Peyer's patch (tissue), 4 donors: ENCODE data around the gene ZNF346.

ENCODE experiments used
- POLR2A ChIP-seq, 2 donors: fragments of 450-650 bp; IDR thresholded peaks; one replicate each; pipeline ENCODE4 v1.5.1; 2017; ENCODE audit warnings: antibody characterized with exemption in 2 of 2, mild to moderate bottlenecking in 2 of 2, moderate library complexity in 2 of 2
- TF ChIP-seq, protein P1 (sequence below), 6 experiments: fragments of 450-650 bp in 4 of 6; fragments of 200-600 bp in 2 of 6; sonication (generic) in 1 of 6; IDR thresholded peaks; one replicate each; pipeline ENCODE4 v1.5.1; 2017 to 2019; ENCODE audit warnings: antibody characterized with exemption in 6 of 6, mild to moderate bottlenecking in 3 of 6, moderate library complexity in 1 of 6

DNA sequence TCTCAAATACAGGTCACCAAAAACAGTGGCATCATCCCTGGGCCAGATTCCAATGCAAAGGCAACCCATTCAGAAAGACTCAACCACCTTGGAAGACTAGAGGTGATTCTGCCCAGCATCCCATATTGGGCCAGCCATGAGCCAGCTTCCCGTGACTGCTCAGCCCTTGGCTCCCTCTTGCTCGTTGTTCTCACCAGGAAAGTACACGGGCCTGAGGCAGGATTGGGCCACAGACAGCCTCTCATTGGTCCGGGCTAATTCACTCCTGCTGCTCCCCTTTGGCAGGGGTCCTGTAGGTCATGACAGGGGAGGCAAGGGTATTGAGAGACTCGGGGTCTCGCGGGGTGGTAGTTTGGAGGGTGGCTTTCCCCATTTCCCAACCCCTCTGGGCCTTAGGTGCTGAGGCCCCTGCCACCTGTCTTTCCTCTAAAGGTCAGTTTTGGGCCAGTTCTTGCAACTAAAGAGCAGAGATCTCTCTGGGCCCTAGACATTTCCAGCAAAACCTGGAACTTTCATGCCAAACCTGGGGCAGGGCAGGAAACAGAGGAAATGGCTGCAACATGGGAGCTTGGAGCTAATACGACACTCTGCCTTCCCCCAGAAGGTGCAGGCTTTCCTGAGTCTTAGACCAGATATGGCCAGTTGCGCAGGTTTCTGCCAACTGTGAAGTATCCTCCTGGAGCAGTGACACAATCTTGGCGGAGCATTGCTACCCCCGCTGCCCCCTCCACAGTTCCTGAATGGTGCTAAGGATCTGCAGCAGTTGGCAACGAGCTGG is 42.2 kb downstream of the ZNF346 start:
- TF ChIP-seq, protein P1, sequence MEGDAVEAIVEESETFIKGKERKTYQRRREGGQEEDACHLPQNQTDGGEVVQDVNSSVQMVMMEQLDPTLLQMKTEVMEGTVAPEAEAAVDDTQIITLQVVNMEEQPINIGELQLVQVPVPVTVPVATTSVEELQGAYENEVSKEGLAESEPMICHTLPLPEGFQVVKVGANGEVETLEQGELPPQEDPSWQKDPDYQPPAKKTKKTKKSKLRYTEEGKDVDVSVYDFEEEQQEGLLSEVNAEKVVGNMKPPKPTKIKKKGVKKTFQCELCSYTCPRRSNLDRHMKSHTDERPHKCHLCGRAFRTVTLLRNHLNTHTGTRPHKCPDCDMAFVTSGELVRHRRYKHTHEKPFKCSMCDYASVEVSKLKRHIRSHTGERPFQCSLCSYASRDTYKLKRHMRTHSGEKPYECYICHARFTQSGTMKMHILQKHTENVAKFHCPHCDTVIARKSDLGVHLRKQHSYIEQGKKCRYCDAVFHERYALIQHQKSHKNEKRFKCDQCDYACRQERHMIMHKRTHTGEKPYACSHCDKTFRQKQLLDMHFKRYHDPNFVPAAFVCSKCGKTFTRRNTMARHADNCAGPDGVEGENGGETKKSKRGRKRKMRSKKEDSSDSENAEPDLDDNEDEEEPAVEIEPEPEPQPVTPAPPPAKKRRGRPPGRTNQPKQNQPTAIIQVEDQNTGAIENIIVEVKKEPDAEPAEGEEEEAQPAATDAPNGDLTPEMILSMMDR (IDR thresholded peaks at IDR 0.05), result no peak
- TF ChIP-seq POLR2A (IDR thresholded peaks at IDR 0.05), result no peak
